ENCODE measurements around the gene BTN2A1.
"Not testable (repeated sequence)": the region's sequence is repeated elsewhere in the genome, so short reads cannot be mapped to it uniquely, and the experiment has no call there.

The BTN2A1 gene

DNA sequence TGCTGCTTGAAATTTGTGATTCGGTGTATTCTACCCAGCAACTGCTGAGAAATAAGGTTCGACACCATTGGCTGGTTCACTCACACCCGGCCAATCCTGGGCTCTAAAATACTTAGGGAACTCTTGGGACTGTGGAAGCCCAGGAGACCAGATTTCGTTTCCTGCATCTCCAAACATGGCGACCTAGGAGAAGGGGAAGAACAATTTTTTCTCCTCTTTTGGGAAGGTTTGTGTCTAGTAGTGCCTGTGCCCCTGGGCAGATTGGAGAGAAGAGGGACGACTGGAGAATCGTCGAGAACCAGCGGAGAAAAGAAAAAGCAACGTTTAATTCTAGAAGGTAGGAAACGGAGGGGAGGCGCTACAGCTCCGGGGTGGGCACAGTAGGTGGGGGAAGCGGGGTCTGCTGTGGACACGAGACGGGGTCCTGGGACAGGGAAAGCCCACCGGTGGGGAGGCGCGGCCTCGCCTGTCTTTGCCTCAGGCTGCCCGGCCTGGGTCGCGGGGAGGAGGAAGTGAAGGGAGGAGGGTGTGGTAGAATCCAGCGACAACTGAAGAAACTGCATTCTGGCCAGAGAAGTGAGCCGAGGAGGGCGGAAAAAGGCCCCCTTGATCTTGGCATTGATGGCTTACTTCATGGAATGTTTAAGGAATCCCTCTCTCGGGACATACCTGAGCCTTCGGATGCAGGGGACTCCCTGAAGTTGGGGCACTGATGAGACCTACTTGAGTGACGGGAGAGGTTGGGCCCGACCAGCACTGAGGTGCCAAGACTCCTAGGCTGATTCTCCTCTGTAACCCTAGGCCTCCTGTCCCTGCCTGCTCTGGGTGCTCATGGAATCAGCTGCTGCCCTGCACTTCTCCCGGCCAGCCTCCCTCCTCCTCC, at the start of gene BTN2A1:
BTN2A1 (plus strand) TSS at position 150 of the 883 bp plus-strand sequence; CDS start at position 832, 682 bp downstream.
- DNase-seq, result peak; percentile 70

DNA sequence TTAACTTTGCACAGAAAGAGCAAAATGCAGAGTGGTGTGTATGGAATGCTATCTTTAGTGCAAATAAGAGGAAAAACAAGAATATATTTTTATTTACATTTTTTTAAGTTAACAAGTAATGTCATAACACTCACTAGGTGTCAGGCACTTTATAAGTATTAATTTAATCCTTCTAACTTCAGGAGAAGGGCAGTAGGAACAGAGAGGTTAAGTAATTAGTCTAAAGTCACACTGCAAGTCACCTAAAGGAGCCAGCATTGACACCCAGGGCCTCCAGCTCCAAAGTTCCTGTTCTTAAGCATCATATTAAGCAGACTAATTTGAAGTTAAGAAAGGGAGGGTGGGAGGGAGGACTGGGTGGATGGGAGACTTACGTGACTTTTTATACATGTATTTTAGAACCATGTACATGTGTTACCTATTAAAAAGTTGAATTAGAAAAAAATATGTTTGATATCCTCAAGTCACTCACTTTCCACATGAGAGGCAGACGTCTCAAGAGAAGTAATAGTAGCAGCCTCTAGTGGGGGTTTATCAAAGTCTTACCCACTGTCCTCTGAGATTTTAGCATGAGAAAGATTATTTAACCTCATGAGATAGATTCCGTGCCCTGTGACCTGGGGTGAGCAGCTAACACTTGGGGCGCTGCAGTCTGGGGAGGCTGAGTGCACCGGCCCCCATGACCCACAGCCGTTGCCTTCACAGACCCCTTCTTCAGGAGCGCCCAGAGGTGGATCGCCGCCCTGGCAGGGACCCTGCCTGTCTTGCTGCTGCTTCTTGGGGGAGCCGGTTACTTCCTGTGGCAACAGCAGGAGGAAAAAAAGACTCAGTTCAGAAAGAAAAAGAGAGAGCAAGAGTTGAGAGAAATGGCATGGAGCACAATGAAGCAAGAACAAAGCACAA, 48.7 kb upstream of the BTN2A1 start:
- DNase-seq, result no peak

DNA sequence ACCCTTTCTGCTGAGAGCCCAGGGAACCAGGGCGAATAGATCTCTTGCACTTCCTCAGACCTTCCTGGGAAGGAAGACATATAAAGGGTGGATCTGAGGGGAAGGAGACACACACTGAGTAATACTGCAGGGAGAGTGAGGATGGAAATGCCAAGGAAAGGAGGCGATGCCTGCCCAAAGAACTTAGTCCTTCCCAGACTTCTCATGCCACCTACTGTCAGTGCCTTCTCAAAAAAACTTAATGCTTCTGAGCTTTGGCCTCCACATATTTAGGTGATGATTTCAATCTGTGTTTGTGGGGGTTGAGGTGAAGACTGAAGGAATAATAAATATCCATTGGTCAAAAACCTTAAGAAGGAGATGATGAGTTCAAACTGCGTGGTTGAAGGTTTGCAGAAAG, 46.0 kb upstream of the BTN2A1 start:
- no peak for DNase-seq

DNA sequence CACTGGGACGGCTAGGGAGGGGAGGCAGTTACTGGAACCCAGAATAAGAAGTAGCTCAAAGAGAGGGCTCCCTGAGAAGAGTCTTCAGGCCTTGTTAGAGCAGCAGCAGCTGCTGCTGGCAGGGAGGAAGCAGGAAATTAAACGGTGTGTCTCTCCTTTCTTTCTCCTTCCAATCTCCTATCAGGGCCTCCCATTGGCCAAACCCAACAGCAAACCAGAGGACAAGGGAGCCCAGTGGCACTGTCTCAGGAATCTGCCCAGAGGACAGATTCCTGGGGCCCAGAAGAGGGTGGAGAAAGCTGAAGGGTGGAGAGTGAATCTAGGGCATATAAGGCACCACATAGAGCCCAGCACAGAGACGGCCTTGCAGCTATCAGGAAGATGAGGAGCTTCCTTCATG, 45.5 kb upstream of the BTN2A1 start:
- no peak for DNase-seq

DNA sequence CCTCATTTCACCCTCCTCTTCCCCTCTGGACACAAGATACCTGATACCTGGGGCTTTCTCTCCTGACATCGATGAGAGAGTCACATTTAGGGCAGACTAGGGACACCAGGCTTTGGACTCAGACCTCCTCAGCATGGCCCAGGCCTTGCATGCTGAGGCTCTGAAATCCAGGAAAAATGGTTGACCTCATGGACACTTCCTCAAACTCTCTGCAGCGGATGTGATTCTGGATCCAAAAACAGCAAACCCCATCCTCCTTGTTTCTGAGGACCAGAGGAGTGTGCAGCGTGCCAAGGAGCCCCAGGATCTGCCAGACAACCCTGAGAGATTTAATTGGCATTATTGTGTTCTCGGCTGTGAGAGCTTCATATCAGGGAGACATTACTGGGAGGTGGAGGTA, 44.8 kb upstream of the BTN2A1 start:
- no peak for DNase-seq

DNA sequence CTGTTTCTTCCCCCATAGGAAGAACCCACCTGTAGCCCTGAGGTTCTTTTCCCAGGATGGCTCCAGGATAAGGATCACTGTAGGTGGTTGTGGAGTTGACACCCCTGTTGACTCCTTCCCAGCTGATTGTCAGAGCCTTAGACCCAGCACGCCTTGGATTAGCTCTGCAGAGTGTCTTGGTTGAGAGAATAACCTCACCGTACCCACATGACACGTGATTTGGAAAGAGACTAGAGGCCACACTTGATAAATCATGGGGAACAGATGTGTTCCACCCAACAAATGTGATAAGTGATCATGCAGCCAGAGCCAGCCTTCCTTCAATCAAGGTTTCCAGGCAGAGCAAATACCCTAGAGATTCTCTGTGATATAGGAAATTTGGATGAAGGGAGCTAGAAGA, 43.5 kb upstream of the BTN2A1 start:
- DNase-seq, result no peak

DNA sequence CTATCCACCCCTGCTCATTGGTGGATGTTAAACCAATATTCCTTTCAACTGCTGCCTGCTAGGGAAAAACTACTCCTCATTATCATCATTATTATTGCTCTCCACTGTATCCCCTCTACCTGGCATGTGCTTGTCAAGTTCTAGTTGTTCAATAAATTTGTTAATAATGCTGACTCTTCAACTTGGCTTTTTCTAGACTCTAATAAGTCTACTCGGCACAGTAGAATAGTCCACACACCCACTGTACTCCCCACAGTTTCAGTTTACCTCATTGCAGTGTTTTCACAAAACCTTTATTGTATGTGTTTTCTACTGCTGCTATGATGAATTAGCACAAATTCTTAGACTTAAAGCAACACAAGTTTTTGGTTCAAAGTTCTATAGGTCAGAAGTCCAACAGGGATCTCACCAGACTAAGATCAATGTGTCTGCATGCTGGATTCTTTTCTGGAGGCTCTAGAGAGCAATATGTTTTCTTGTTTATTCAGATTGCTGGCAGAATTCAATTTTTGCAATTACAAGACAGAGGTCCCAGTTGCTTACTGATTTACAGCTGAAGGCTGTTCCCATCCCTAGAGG, 42.6 kb upstream of the BTN2A1 start:
- no peak for DNase-seq

DNA sequence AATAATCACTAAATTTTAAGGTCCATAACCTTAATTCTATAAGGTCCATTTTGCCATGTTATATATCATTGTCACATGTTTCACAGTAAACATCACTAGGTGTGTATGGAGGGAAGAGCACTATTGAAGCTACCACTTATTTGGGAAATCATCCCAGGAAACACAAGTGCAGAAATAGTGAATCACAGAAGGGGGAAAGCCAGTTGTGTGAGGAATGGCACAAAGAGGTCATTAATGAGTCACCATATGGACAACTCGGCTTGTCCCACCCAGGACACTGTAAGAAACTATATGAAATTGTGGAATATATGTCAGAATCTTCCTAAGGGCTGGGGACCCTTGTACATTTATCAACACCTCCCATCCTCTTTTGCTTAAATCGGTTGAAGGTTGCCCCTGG, 42.0 kb upstream of the BTN2A1 start:
- no peak for DNase-seq

DNA sequence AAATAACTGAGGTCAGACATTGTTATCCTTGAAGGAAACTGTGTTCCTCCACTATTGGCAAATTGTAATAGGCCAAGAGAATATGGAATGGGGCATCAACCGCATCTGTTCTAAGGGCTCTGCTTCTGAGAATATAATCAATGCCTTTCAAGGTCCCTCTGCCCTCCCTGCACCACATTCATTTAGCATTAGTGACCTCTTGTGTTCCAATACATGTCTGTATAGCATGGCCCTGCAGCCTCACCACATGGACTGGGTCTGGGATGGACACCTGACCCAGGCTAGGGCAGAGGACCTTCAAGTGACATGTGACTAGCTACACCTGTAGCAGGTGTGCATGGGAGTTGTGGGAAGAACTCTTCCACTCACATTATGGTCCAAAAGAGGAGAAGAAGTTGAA, 41.5 kb upstream of the BTN2A1 start:
- no peak for DNase-seq

DNA sequence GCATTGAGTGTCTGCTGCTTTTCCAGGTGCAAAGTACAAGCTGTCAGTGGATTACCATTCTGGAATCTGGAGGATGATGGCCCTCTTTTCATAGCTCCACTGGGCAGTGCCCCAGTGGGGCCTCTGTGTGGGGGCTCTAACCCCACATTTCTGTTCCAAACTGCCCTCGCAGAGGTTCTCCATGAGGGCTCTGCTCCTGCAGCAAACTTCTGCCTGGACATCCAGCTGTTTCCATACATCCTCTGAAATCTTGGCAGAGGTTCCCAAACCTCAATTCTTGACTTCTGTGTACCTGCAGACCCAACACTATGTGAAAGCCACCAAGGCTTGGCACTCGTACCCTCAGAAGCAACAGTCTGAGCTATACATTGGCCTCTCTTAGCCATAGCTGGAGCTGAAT, 39.7 kb upstream of the BTN2A1 start:
- DNase-seq, result not testable (repeated sequence)

DNA sequence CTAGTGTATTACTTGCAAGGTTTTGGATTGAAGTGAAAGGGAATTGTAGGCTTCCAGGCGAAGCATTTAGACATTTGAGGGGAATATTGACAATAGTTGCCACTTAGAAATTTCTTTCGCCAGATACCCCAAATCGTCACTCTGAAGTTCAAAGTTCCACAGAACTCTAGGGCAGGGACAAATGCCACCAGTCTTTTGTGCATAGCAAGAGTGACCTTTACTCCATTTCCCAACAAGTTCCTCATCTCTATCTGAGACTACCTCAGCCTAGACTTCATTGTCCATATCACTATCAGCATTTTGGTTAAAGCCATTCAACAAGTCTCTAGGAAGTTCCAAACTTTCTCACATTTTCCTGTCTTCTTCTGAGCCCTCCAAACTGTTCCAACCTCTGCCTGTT, 39.0 kb upstream of the BTN2A1 start:
- DNase-seq, result not testable (repeated sequence)

DNA sequence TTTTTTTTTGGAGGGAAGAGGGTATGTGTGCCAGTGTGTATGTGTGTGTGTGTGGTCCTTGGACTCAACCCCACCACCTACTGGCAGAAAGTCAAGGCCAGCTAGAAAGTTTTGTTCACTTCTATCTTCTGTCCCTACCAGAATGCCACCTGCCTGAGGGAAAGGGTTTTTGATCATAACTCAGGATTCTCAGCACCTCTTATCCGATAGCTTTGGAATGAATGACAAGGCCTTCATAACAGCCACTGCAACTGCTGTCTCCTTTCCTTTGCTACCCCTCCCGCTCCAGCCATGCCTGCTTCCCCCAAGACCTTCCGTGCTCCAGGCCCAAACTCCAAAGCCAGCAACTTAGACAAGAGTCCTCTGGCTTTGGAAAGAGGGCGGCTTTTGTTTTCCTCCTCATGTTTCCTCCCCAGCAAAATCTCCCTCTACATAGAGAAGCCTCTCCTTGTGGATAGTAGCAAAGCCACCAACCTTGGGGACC, 37.0 kb upstream of the BTN2A1 start:
- peak; percentile 41 for DNase-seq

DNA sequence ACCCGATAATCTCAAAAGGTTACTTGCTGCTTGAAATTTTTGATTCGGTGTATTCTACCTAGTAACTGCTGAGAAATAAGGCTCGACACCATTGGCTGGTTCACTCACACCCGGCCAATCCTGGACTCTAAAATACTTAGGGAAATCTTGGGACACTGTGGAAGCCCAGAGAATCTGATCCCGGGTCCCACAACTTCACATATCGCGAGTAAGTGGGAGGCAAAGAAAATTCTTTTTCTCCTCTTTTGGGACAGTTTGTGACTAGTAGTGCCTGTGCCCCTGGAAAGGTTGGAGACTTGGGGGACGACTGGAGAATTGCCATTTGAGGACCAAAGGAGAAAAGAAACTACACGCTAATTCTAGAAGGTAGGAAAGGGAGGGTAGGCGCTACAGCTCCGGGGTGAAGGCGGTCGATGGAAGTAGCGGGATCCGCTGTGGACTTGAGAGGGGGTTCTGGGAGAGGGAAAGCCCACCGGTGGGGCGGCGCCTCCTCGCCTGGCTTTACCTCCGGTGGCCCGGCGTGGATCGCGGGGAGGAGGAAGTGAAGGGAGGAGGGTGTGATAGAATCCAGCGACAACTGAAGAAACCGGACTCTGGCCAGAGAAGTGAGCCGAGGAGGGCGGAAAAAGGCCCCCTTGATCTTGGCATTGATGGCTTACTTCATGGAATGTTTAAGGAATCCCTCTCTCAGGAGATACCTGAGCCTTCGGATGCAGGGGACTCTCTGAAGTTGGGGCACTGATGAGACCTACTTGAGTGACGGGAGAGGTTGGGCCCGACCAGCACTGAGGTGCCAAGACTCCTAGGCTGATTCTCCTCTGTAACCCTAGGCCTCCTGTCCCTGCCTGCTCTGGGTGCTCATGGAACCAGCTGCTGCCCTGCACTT, 36.3 kb upstream of the BTN2A1 start:
- DNase-seq, result peak; percentile 59

DNA sequence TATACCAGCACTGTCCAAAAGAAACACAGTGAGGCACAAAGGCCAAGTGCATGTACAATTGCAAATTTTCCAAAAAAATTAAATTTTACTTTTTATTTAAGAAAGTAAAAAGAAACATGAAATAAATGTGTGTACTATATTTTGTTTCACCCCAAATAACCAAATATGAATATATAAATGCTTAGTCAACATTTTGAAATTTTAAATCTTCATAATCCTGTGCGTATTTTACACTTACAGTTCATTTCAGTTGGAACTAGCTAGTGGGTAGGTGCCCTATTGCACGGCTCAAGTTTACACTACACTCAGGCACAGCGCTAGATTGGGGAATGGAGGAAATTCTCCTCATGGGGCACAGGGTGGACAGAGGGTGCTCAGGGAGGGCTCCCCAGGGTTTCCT, 35.4 kb upstream of the BTN2A1 start:
- DNase-seq, result no peak

DNA sequence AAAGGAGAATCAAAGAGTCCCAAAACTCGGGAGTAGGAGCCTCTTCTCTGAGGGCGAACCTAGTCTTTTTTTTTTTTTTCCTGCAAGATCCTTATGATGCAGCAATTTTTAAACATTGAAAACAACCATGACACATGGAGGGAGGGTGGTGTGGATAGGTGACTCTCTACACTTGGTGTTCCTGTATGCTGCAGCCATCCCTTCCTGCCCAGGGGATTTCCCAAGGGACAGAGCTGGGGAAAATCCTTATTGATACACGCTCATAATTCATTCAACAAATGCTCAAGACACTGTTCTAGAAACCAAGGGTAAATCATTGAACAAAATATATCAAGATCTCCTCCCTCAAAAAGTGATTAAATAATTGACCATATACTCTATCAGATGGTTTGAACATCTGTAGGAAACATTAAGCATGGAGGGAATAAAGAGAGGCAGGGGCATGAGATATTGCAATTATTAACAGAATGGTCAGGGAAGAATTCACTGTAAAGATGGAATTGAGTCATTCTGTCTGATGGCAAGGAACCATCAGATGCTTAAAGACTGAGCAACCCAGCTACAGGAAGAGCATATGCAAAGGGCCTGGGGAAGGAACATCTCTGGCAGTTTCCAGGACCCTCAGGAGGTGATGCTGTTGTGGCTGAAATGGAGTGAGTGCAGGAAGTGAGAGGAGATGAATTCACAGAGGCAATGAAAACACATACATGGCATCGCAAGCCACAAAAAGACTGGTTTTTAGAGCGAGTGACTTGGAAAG, 30.9 kb upstream of the BTN2A1 start:
- DNase-seq, result no peak

DNA sequence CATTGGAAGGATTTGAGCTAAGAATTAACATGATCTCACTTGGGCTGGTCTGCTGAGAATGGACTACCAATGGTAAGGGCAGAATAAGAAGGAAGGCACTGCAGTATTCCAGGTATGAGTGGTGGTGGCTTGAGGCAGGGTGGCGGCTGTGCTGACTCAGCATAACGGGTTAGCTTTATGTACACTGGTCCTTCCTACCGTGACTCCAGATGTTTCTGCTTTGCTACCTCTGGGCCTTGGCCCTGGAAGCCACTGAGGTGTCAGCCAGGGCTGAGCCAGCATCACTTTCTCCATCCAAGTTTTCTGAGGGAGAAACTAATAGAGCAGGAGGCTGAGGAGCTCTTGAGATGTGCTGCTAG, 30.3 kb upstream of the BTN2A1 start:
- no peak for DNase-seq

DNA sequence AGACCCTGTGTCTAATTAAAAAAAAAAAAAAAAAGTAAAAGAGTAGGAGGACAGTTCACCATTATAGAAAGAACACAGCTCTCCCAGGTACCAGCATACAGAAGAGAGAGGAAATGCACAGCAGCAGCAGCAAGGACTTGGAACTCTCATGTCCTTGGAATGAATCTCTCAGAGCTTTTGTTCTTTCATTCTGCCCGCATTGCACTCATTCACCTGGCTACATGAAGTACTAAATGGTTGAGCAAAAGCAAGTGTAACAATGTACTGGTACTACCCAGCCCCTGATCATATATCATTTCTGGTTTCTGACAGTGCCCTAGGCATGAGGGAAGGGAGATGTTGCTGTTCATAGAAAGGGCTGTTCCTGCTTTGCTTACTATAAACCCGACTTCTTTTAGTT, 29.5 kb upstream of the BTN2A1 start:
- DNase-seq, result no peak

DNA sequence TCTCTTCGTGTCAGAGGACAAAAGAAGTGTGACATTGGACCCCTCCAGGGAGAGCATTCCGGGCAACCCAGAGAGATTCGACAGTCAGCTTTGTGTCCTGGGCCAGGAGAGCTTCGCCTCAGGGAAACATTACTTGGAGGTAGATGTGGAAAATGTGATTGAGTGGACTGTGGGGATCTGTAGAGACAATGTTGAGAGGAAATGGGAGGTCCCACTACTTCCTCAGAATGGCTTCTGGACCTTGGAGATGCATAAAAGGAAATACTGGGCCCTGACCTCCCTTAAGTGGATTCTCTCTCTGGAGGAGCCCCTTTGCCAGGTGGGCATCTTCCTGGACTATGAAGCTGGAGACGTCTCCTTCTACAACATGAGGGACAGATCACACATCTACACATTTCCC, 27.0 kb upstream of the BTN2A1 start:
- no peak for DNase-seq

DNA sequence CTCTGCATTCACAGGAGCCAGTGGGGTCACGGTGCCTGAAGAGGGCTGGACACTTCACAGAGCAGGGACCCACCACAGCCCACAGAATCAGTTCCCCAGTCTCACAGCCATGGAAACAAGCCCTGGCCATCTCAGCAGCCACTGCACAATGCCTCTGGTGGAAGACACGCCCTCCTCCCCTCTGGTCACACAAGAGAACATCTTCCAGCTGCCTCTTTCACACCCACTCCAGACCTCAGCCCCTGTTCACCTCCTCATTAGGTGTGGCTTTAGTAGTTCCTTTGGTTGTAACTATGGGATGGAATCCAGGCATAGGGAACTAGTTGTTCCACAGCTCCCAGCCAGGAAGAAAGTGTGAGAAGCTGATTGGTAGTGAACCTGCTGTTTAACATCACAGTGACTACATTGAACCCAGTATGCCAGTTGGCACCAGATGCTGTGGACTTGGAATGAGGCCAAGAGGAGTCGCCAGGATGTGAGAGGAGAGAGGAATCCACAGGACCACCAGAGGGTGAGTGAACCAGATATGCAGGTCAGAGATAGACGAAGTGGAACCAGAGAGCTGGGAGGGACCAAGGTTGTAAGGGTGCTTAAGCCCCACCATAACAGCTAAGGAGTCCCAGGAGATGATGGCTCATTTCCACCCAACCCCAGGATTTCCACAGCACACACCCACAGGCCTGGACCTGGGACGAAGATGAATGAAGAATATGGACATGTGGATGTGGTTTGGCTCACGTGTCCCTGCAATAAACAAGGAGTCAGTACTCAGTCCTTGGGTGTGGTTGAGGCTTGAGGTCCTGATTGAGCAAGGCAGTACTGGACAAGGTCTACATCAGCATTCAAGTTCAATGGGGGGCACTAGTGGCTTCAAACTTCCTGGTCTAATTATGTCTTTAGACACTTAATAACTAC, 26.2 kb upstream of the BTN2A1 start:
- no peak for DNase-seq

DNA sequence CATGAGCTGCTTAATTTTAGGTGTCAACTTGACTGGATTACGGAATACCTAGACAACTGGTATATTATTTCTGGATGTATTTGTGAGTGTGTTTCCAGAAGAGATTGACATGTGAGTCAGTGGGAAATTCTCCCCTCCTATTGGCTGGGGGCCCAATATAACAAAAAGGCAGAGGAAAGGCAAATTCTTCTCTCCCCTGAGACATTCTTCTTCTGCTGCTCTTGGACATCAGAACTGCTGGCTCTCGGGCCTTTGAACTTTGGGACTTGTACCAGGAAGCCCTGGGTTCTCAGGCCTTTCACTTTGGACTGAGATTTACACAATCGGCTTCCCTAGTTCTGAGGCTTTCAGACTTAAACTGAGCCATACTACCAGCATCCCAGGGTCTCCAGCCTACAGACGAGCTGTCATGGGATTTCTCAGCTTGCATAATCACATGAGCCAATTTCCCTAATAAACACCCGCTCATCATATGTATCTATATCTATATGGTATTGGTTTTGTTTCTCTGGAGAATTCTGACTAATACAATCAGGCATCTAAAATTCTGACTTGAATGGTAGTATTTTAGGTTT, 25.0 kb upstream of the BTN2A1 start:
- DNase-seq, result no peak

All from stimulated activated CD8-positive, alpha-beta memory T cell treated with anti-CD3 and anti-CD28 coated beads, Interleukin-4, amount 100 ng/mL, for 48 hours (primary cell).